Measurements from ENCODE around the gene LYRM9.

The LYRM9 gene

DNA sequence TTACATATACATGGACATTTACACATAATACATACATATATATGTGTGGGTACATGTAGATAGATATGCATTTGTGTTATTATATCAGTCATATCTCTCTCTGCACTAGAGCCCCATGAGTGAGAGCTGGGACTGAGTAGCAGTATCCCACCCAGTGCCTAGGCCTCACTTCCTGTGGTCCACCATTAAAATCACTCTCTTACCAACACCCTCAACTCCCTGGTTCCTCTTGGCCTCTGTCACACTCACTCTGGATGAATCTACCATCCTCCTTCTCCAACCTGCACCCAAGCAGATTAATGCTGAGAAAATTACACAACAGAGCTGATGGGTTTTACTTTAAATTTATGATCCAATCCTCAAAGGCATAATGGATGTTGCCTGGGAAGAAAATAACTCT lies 4.9 kb upstream of the LYRM9 start:
- H3K27ac ChIP-seq, result no peak overlapping the region
- intact Hi-C loops (cut with DNase I; ENCODE audit: low total_unique reads), result no loop called here
- H3K4me1 ChIP-seq, result no peaks in the 10 kb centered on the region

DNA sequence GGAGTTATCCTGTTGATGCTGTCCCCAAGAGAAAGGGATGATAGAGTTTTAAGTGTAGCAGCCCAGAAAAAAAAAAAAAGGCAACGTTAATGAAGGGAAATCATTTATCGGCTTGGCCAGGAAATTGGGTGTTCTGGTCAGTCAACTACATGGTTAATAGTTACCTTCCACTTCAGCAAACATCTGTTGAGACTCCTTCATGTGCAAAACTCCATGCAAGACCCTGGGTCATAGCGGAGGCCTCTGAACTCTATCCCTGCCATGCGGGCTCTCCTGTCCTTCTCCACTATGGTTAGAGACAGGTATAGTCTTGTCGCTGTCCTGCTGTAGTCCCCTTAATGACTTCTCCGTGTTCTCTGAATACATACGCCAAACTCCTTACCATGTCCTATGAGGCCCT lies 3.5 kb upstream of the LYRM9 start:
- no peak for DNase-seq

More for the DNA sequence above, 4.9 kb upstream of the LYRM9 start:
- H3K4me3 ChIP-seq, result no peak overlapping the region
- TF ChIP-seq, protein P1, sequence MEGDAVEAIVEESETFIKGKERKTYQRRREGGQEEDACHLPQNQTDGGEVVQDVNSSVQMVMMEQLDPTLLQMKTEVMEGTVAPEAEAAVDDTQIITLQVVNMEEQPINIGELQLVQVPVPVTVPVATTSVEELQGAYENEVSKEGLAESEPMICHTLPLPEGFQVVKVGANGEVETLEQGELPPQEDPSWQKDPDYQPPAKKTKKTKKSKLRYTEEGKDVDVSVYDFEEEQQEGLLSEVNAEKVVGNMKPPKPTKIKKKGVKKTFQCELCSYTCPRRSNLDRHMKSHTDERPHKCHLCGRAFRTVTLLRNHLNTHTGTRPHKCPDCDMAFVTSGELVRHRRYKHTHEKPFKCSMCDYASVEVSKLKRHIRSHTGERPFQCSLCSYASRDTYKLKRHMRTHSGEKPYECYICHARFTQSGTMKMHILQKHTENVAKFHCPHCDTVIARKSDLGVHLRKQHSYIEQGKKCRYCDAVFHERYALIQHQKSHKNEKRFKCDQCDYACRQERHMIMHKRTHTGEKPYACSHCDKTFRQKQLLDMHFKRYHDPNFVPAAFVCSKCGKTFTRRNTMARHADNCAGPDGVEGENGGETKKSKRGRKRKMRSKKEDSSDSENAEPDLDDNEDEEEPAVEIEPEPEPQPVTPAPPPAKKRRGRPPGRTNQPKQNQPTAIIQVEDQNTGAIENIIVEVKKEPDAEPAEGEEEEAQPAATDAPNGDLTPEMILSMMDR (IDR thresholded peaks at IDR 0.05), result no peak
- H3K36me3 ChIP-seq, result no peaks in the 10 kb centered on the region
- no peak for DNase-seq
- no peaks in the 10 kb centered on the region for H3K9me3 ChIP-seq
- H3K27me3 ChIP-seq, result peaks cover 0 to 11% of the 10 kb centered on the region in 2 donors

DNA sequence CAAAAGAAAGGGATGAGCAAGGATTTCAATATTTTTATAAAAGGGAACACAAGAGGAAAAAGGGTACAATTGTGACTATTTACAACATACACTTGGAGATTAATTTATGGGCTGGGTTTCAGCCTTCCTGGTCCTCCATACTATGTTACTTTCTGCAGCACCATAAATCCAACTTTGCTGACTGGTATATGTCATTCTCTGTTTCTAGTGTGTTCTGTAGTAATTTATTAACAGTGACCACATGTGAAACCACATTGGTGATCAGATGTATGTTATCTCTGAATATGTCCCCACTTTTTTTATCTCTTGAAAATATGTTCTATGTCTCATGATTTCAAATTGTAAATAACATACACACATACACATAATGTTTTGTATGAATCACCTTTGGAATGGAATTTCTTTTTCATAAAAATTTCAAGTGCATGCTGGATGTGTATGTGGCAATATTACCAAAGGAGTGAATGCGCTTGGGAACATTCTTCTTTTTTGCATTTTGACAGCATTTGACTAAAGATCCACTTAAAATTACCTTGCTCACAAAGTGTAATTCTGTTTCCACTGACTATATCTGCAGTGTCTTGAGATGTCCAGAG lies 2.9 kb upstream of the LYRM9 start:
- H3K36me3 ChIP-seq, result no peaks in the 10 kb centered on the region
- H3K4me1 ChIP-seq, result peaks cover 0 to 11% (median 0%) of the 10 kb centered on the region in 4 donors
- no peak overlapping the region for H3K4me3 ChIP-seq
- DNase-seq, result no peak
- TF ChIP-seq, protein P1 (IDR thresholded peaks at IDR 0.05), result no peak
- intact Hi-C loops (cut with DNase I; ENCODE audit: low total_unique reads), result no loop called here
- H3K27me3 ChIP-seq, result peaks cover 0 to 3% of the 10 kb centered on the region in 2 donors
- H3K9me3 ChIP-seq, result no peaks in the 10 kb centered on the region
- no peak overlapping the region for H3K27ac ChIP-seq

More for the DNA sequence above, 3.5 kb upstream of the LYRM9 start:
- no peaks in the 10 kb centered on the region for H3K9me3 ChIP-seq
- H3K27me3 ChIP-seq, result peaks cover 0 to 3% of the 10 kb centered on the region in 2 donors
- H3K36me3 ChIP-seq, result no peaks in the 10 kb centered on the region
- peaks cover 0 to 9% (median 0%) of the 10 kb centered on the region in 4 donors for H3K4me1 ChIP-seq
- TF ChIP-seq, protein P1 (IDR thresholded peaks at IDR 0.05), result no peak
- intact Hi-C loops (cut with DNase I; ENCODE audit: low total_unique reads), result no loop called here
- no peak overlapping the region for H3K4me3 ChIP-seq
- H3K27ac ChIP-seq, result no peak overlapping the region

DNA sequence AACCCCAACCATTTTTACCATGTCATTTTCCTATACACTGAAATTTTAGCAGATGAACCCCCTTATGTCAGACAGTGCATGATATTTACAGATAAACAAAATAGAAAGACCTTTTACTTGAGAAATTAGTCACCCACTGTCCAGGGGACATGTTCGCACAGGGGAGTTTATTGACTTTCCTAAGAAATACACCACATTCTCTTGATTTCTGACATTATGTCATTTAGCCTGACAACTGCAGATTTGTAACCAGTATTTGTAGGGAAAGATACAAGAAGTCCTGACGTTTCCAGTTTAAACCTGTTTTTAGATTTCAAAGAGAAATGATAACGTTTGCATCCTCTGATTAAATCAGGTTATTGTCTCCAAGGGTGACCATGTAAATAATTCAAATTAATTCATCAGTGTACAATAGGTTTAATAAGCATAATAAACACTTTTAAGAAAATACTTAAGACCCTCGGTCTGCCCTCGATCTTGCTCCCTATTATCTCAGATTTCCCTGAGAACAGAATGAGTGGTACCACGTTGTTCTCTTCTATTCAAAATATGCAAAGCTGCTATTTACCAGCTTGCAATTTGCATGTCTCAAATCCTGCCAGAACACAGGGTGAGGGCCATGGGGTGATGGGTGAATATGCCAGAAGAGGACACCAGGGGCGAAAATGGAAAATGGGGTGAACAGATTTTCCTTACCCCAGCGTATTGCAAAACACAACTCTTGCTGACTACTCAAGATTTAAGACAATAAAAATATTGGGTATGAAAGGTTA lies 2.1 kb upstream of the LYRM9 start:
- no peak for DNase-seq
- TF ChIP-seq, protein P1 (IDR thresholded peaks at IDR 0.05), result no peak
- Histone ChIP-seq H3K4me3 (no peak overlapping the region), H3K4me1 (peaks cover 0 to 11% (median 0%) of the 10 kb centered on the region in 4 donors), H3K9me3 (no peaks in the 10 kb centered on the region), H3K36me3 (no peaks in the 10 kb centered on the region), H3K27me3 (peaks cover 0 to 3% of the 10 kb centered on the region in 2 donors), H3K27ac (no peak overlapping the region)
- intact Hi-C loops (cut with DNase I; ENCODE audit: low total_unique reads), result no loop called here

DNA sequence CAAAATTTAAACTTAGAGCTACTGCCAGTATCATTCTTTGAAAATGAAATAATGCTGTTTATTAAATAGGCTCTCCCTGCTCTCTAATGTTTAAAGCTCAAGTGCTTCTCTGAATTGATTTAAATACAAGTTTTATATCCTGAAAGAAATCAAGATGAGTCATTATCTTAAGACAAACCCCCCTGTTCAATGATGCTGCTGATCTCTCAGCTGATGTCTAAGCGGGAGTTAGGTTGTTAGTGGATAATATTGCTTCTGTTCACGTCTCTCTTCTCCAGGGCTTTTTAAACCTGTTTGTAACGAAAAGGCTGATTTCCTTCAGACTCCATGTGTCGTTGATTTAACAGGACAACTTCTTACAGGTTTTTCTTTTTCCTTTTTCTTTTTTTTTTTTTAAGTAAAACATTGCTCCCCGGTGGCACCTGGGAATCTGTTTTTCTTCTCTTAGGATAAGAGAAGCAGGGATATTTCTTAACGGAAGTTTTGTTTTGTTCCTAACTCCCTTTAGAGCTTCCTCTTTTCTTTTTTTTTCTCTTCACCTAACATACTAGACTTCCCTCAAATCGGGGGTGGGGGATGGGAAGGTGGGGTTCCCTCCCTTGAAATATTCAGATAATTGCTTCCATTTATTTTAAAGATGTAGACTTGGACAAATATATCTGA lies 807 bp upstream of the LYRM9 start:
- DNase-seq, result no peak
- Histone ChIP-seq H3K27me3 (peaks cover 0 to 3% of the 10 kb centered on the region in 2 donors), H3K9me3 (no peaks in the 10 kb centered on the region), H3K27ac (peak overlapping the region in 1 of 2 donors; percentile 88), H3K36me3 (no peaks in the 10 kb centered on the region), H3K4me1 (peaks cover 0 to 23% (median 1%) of the 10 kb centered on the region in 4 donors), H3K4me3 (peak overlapping the region; percentile 85 to 87)
- TF ChIP-seq, protein P1 (IDR thresholded peaks at IDR 0.05), result no peak
- intact Hi-C loops (cut with DNase I; ENCODE audit: low total_unique reads), result loop anchor here (2.0 to 5.0 kb wide), 2 partner anchors 87 to 147 kb away; no protein-coding TSS in a partner anchor
